K562 (cell line): ENCODE data around the gene DHRS13. TPM values are rescaled to one million over a fixed set of nuclear protein-coding genes. Genes with fewer than 3 reads are reported as not detected.

ENCODE experiments used
- CEBPB ChIP-seq: fragments of 450-650 bp; IDR thresholded peaks from 2 replicates; pipeline ENCODE4 v1.6.1; 2016; ENCODE audit warnings: missing genetic modification characterization, missing compliant biosample characterization
- CTBP1 ChIP-seq: fragments of 450-650 bp; IDR thresholded peaks from 2 replicates; pipeline ENCODE4 v1.6.1; 2016; ENCODE audit warnings: borderline replicate concordance
- HMG20A ChIP-seq: fragments of 450-650 bp; formaldehyde crosslinking; conservative IDR thresholded peaks from 2 replicates; pipeline ENCODE4 v1.4.0; 2020; ENCODE audit warnings: mild to moderate bottlenecking, mixed read lengths
- KDM4B ChIP-seq, 2 experiments: fragments of 450-650 bp in 1 of 2; sonication (generic) in 1 of 2; IDR thresholded peaks; 2 replicates each; pipeline ENCODE4 v1.6.1; 2016 to 2017; ENCODE audit warnings: borderline replicate concordance in 2 of 2, antibody characterized with exemption in 1 of 2, low read depth in 1 of 2, mild to moderate bottlenecking in 1 of 2
- MBD2 ChIP-seq: sonication (generic); IDR thresholded peaks from 2 replicates; pipeline ENCODE4 v1.6.1; 2016; ENCODE audit warnings: low read depth, borderline replicate concordance
- MCM5 ChIP-seq: fragments of 450-650 bp; IDR thresholded peaks from 2 replicates; pipeline ENCODE4 v1.6.1; 2016; ENCODE audit warnings: low read depth
- MTA2 ChIP-seq: fragments of 450-650 bp; IDR thresholded peaks from 2 replicates; pipeline ENCODE4 v1.6.1; 2016; ENCODE audit warnings: low read depth
- RBFOX2 ChIP-seq: fragments of 200-400 bp; formaldehyde crosslinking; IDR thresholded peaks from 2 replicates; pipeline ENCODE4 v1.6.1; 2017; ENCODE audit warnings: low read depth, mild to moderate bottlenecking, low read length, moderate library complexity
- SMARCE1 ChIP-seq: fragments of 450-650 bp; IDR thresholded peaks from 2 replicates; pipeline ENCODE4 v1.7.1; 2016; ENCODE audit warnings: mild to moderate bottlenecking
- THRAP3 ChIP-seq: fragments of 450-650 bp; IDR thresholded peaks from 2 replicates; pipeline ENCODE4 v1.6.1; 2016; ENCODE audit warnings: mild to moderate bottlenecking, inconsistent platforms, borderline replicate concordance
- ZNF174 ChIP-seq: fragments of 250-450 bp; sonication (Bioruptor Pico); IDR thresholded peaks from 2 replicates; pipeline ENCODE4 v1.4.0; 2020; ENCODE audit warnings: mild to moderate bottlenecking
- ZNF282 ChIP-seq: sonication (generic); formaldehyde crosslinking; IDR thresholded peaks from 2 replicates; pipeline ENCODE4 v1.8.1; 2023; ENCODE audit warnings: missing genetic modification reagents
- ZNF696 ChIP-seq: fragments of 250-450 bp; sonication (Bioruptor Pico); conservative IDR thresholded peaks from 2 replicates; pipeline ENCODE4 v1.4.0; 2020; ENCODE audit warnings: mild to moderate bottlenecking, moderate library complexity
- ZNF707 ChIP-seq: fragments of 250-450 bp; sonication (Bioruptor Pico); conservative IDR thresholded peaks from 2 replicates; pipeline ENCODE4 v1.8.0; 2022; ENCODE audit warnings: inconsistent platforms, mild to moderate bottlenecking, moderate library complexity
- ZNF766 ChIP-seq: fragments of 200-800 bp; sonication (Bioruptor generic); conservative IDR thresholded peaks from 2 replicates; pipeline ENCODE4 v1.6.1; 2016; ENCODE audit warnings: missing genetic modification characterization, missing compliant biosample characterization
- polyA plus RNA-seq, 8 experiments: library from polyadenylated mRNA; depleted of rRNA in 4 of 8; stranded (reverse) in 5 of 8; unstranded in 3 of 8; fragments of >200 nt; fragmentation: Nextera tagmentation in 2 of 8; fragmentation: Illumina TruSeq in 1 of 8; extraction: Ambion mirVana in 2 of 8; extraction: Trizol in 1 of 8; gene quantifications; 2 replicates each; pipeline versions ENCODE4 v1.2.1 to v1.2.3, GENCODE V29; 2011 to 2014; ENCODE audit warnings: inconsistent platforms in 1 of 8, missing spikeins in 1 of 8
- total RNA-seq, 7 experiments: library from RNA; depleted of rRNA in 6 of 7; stranded (reverse); fragments of >200 nt in 6 of 7; fragmentation: Illumina TruSeq in 2 of 7; extraction: Trizol in 2 of 7; gene quantifications; 2 replicates each; pipeline versions ENCODE4 v1.2.1 to v1.2.3, GENCODE V29; 2011 to 2021; ENCODE audit warnings: low replicate concordance in 1 of 7
- TF ChIP-seq, protein P1 (sequence below), 2 experiments: fragments of 250-450 bp in 1 of 2; fragments of 450-650 bp in 1 of 2; sonication (Bioruptor Pico) in 1 of 2; IDR thresholded peaks; 2 replicates each; pipeline versions ENCODE4 v1.6.1 to v1.8.0; 2016 to 2021; ENCODE audit warnings: mild to moderate bottlenecking in 2 of 2, moderate library complexity in 2 of 2, missing compliant biosample characterization in 1 of 2, missing genetic modification characterization in 1 of 2
- TF ChIP-seq, protein P2 (sequence below): fragments of 450-650 bp; IDR thresholded peaks from 2 replicates; pipeline ENCODE4 v1.6.1; 2017; ENCODE audit warnings: antibody characterized with exemption
- TF ChIP-seq, protein P3 (sequence below), 2 experiments: fragments of 200-800 bp in 1 of 2; sonication (Bioruptor generic) in 1 of 2; sonication (generic) in 1 of 2; formaldehyde crosslinking in 1 of 2; IDR thresholded peaks in 1 of 2; conservative IDR thresholded peaks in 1 of 2; 2 replicates each; pipeline versions ENCODE4 v1.5.0 to v1.6.1; 2016 to 2020; ENCODE audit warnings: missing compliant biosample characterization in 1 of 2, missing genetic modification characterization in 1 of 2, missing genetic modification reagents in 1 of 2
- TF ChIP-seq, protein P4 (sequence below): sonication (generic); formaldehyde crosslinking; IDR thresholded peaks from 2 replicates; pipeline ENCODE4 v1.8.0; 2022; ENCODE audit warnings: mild to moderate bottlenecking, missing genetic modification reagents

Gene DHRS13
- total and polyA plus RNA-seq, 9 of the 15 experiments (the other 6 are each of a cell fraction or from before 2014, with no cell fraction given) = 0.32 to 52.3 (median 34.3) TPM; not detected in 1

DNA sequence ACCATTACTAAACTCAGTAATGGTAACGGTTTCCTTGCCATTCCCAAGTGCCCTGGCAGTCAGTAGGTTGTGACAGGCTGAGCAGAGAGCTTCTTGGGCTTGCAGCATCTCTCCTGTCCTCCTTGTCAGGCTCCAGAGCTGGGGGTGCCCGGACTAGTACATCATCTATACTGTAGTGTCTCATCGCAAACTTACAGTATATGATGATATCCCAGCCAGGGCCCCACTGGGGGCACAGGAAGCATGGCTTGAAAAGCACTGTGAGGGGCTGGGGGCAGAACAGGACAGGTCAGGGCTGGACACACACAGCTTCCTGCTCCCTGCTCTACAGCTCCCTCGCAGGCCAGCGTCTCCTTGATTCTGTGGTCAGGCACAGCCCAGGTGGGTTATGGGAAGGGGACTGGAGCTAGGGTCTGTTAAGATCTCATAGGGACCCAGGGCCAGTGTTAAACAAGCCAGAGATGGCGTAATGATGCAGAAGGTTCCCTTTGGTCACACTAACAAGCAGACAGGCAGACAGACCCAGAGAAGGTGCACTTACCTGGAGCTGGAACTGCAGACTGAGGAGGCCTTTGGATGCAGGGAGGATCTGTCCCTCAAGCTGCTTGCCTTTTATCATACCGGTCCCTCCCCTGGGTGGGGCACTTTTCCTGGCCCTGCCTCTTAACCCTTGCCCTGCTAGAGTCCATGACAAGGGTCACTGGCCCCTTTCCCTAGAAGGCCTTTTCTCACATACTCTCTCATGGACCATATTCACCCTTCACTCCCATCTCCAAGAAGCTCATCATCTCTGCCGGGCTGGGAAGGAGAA, 41.3 kb downstream of the DHRS13 start (continued):
- TF ChIP-seq, protein P1, sequence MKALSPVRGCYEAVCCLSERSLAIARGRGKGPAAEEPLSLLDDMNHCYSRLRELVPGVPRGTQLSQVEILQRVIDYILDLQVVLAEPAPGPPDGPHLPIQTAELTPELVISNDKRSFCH (CRISPR knock-in tag; IDR thresholded peaks at IDR 0.05) = no peak
- TF ChIP-seq, protein P1 (tag; IDR thresholded peaks at IDR 0.05) = no peak
- peak; percentile 97 for TF ChIP-seq CTBP1
- TF ChIP-seq ZNF707 (CRISPR knock-in tag) = no peak
- TF ChIP-seq SMARCE1 = peak; percentile 72; the same call in 1 of the 2 replicates
- TF ChIP-seq ZNF282 (CRISPR knock-in tag) = no peak
- peak; percentile 48; the same call in 1 of the 2 replicates for TF ChIP-seq MTA2
- peak; percentile 47; the same call in 1 of the 2 replicates for TF ChIP-seq ZNF766 (CRISPR knock-in tag)
- TF ChIP-seq, protein P2, sequence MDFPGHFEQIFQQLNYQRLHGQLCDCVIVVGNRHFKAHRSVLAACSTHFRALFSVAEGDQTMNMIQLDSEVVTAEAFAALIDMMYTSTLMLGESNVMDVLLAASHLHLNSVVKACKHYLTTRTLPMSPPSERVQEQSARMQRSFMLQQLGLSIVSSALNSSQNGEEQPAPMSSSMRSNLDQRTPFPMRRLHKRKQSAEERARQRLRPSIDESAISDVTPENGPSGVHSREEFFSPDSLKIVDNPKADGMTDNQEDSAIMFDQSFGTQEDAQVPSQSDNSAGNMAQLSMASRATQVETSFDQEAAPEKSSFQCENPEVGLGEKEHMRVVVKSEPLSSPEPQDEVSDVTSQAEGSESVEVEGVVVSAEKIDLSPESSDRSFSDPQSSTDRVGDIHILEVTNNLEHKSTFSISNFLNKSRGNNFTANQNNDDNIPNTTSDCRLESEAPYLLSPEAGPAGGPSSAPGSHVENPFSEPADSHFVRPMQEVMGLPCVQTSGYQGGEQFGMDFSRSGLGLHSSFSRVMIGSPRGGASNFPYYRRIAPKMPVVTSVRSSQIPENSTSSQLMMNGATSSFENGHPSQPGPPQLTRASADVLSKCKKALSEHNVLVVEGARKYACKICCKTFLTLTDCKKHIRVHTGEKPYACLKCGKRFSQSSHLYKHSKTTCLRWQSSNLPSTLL = no peak
- TF ChIP-seq ZNF696 (CRISPR knock-in tag) = 0 out of 2 replicates have a peak, but pooled peaks have one; percentile 17
- TF ChIP-seq CEBPB (tag) = 0 out of 2 replicates have a peak, but pooled peaks have one; percentile 25
- TF ChIP-seq, protein P3, sequence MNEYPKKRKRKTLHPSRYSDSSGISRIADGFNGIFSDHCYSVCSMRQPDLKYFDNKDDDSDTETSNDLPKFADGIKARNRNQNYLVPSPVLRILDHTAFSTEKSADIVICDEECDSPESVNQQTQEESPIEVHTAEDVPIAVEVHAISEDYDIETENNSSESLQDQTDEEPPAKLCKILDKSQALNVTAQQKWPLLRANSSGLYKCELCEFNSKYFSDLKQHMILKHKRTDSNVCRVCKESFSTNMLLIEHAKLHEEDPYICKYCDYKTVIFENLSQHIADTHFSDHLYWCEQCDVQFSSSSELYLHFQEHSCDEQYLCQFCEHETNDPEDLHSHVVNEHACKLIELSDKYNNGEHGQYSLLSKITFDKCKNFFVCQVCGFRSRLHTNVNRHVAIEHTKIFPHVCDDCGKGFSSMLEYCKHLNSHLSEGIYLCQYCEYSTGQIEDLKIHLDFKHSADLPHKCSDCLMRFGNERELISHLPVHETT (CRISPR knock-in tag; conservative IDR thresholded peaks at IDR 0.05 in 1 of 2, IDR thresholded peaks at IDR 0.05 in 1 of 2) = peak in 1 of 2 experiments; percentile 8; a peak in 1 of 4 replicates
- TF ChIP-seq KDM4B (IDR thresholded peaks at IDR 0.05; ENCODE audit: borderline replicate concordance in 2 of 2, low read depth in 1 of 2) = no peak
- TF ChIP-seq, protein P4, sequence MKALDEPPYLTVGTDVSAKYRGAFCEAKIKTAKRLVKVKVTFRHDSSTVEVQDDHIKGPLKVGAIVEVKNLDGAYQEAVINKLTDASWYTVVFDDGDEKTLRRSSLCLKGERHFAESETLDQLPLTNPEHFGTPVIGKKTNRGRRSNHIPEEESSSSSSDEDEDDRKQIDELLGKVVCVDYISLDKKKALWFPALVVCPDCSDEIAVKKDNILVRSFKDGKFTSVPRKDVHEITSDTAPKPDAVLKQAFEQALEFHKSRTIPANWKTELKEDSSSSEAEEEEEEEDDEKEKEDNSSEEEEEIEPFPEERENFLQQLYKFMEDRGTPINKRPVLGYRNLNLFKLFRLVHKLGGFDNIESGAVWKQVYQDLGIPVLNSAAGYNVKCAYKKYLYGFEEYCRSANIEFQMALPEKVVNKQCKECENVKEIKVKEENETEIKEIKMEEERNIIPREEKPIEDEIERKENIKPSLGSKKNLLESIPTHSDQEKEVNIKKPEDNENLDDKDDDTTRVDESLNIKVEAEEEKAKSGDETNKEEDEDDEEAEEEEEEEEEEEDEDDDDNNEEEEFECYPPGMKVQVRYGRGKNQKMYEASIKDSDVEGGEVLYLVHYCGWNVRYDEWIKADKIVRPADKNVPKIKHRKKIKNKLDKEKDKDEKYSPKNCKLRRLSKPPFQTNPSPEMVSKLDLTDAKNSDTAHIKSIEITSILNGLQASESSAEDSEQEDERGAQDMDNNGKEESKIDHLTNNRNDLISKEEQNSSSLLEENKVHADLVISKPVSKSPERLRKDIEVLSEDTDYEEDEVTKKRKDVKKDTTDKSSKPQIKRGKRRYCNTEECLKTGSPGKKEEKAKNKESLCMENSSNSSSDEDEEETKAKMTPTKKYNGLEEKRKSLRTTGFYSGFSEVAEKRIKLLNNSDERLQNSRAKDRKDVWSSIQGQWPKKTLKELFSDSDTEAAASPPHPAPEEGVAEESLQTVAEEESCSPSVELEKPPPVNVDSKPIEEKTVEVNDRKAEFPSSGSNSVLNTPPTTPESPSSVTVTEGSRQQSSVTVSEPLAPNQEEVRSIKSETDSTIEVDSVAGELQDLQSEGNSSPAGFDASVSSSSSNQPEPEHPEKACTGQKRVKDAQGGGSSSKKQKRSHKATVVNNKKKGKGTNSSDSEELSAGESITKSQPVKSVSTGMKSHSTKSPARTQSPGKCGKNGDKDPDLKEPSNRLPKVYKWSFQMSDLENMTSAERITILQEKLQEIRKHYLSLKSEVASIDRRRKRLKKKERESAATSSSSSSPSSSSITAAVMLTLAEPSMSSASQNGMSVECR = no peak
- TF ChIP-seq HMG20A (CRISPR knock-in tag) = no peak
- TF ChIP-seq MCM5 = no peak
- TF ChIP-seq ZNF174 (CRISPR knock-in tag) = no peak
- TF ChIP-seq MBD2 = peak; percentile 63; the same call in 1 of the 2 replicates
- no peak; the same call in 1 of the 2 replicates for TF ChIP-seq THRAP3
- TF ChIP-seq RBFOX2 = peak; percentile 54
